ENCODE data around the gene PLA2G2C. TPM values are rescaled to one million over a fixed set of nuclear protein-coding genes. Genes with fewer than 3 reads are reported as not detected.

PLA2G2C gene
- total RNA-seq, 1 donor, result not detected

DNA sequence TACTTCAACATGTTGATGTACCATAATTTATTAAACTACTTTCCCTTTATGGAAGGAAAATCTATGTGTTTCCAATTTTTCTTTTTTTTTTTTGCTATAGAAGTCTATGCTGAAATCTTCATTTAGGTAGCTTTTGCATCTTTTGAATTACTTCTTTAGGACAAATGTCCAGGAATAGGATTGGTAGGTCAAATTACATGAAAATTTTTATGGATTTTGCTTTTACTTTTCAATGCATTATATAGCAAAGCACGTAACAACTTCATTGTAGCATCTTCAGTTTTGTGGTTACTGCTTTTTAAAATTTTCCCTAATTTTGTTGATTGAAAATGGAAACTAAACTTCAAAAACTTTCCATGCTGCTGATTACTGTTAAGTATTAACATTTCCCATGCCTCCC, 12.0 kb upstream of the PLA2G2C start:
- TF ChIP-seq, protein P1, sequence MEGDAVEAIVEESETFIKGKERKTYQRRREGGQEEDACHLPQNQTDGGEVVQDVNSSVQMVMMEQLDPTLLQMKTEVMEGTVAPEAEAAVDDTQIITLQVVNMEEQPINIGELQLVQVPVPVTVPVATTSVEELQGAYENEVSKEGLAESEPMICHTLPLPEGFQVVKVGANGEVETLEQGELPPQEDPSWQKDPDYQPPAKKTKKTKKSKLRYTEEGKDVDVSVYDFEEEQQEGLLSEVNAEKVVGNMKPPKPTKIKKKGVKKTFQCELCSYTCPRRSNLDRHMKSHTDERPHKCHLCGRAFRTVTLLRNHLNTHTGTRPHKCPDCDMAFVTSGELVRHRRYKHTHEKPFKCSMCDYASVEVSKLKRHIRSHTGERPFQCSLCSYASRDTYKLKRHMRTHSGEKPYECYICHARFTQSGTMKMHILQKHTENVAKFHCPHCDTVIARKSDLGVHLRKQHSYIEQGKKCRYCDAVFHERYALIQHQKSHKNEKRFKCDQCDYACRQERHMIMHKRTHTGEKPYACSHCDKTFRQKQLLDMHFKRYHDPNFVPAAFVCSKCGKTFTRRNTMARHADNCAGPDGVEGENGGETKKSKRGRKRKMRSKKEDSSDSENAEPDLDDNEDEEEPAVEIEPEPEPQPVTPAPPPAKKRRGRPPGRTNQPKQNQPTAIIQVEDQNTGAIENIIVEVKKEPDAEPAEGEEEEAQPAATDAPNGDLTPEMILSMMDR (IDR thresholded peaks at IDR 0.05; ENCODE audit: insufficient read depth, low read length), result no peak
- DNase-seq (ENCODE audit: low read depth), result no peak
- no peak overlapping the region for H3K4me3 ChIP-seq (ENCODE audit: low read depth, low read length)

DNA sequence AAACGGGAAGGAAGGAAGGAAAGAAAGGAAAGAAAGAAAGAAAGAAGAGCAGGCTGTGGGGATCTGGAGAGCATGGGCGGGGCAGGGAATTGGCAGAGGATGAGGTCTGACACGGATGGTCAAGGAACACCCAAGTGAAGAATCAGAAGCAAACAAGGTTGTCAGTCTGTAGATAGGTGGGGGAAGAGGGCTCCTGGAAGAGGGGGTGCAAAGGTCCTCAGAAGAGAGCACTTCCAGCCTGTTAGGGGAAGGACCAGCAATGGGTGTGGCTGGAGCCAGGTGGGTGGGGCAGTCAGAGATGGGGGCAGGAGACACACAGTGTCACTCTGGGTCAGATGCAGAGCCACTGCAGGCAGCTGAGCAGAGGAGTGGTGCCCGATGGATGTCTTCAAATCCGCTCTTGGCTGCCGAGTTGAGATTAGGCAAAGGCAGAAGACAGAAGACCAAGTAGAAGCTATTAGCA, 11.0 kb upstream of the PLA2G2C start:
- no peak for DNase-seq (ENCODE audit: low read depth)
- no peak overlapping the region for H3K4me3 ChIP-seq (ENCODE audit: low read depth, low read length)
- TF ChIP-seq, protein P1 (IDR thresholded peaks at IDR 0.05; ENCODE audit: insufficient read depth, low read length), result no peak

DNA sequence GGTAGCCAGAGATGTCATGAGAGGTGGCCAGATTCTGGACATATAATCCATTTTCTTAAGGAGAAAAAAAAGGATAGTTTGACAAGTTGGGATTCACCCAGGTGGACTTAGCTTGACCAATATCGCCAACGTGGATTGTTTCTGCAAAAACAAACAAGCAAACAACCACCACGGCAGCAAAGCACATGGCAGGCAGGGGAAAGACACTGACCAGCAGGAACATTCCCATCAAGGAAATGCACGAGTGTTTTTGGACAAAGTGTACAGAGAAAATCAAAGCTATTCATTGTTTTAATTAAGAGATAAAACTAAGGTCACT, 9.1 kb upstream of the PLA2G2C start:
- DNase-seq (ENCODE audit: low read depth), result no peak
- TF ChIP-seq, protein P1 (IDR thresholded peaks at IDR 0.05; ENCODE audit: insufficient read depth, low read length), result no peak
- H3K4me3 ChIP-seq (ENCODE audit: low read depth, low read length), result no peak overlapping the region

DNA sequence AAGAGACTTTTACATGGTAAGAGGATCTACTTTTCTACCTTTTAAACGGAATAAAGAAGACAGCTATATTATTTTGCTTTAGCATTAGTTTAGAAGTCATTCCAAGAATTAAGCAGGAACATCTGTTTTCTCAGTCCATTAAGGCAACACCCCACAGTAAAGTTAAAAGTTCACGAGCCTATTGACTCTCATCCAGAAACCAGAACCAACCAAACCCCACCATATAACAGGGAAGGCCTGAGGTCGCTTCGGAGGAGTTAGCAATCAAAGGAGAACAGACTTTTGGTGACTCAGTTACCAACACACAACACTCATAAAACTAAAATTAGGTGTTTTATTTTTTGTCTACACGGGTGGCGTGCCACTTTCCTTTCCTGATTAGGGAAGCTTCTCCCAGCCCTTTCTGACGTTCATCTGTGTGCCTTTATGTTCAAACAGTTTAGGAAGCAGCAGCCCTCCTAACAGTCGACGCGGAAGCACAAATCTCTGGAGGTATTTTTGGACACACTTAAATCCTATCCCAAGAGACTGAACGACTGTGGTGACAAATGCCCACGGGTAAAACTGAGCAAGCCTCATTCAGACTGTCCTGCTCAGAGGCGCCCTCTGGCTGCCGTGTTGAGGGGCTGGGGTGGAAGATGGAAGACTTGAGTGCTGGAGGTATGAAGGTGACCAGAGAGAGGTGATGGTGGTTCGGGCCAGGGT, 8.6 kb upstream of the PLA2G2C start:
- DNase-seq (ENCODE audit: low read depth), result peak; percentile 45

DNA sequence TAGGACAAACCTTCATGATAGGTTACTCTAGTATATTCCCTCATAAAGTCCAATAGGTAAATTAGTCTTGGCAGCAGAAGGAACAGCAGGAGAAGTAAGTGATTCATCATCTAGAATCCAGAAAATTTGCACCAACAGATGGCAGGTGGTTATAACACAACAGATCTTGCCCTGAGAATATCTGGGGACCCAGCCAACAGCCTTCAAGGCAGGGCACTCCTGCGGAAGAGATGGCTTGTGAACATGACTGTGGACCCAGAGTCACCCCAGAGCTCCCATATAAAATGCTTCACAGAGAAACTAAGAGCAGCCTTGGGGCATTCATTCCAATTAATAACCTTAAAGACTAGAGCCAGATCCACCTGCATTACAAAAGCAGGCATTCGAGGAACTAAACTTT, 7.9 kb upstream of the PLA2G2C start:
- TF ChIP-seq, protein P1 (IDR thresholded peaks at IDR 0.05; ENCODE audit: insufficient read depth, low read length), result no peak
- no peak overlapping the region for H3K4me3 ChIP-seq (ENCODE audit: low read depth, low read length)
- no peak for DNase-seq (ENCODE audit: low read depth)

More for the DNA sequence above, 8.6 kb upstream of the PLA2G2C start:
- TF ChIP-seq, protein P1 (IDR thresholded peaks at IDR 0.05; ENCODE audit: insufficient read depth, low read length), result peak; percentile 79
- no peak overlapping the region for H3K4me3 ChIP-seq (ENCODE audit: low read depth, low read length)

DNA sequence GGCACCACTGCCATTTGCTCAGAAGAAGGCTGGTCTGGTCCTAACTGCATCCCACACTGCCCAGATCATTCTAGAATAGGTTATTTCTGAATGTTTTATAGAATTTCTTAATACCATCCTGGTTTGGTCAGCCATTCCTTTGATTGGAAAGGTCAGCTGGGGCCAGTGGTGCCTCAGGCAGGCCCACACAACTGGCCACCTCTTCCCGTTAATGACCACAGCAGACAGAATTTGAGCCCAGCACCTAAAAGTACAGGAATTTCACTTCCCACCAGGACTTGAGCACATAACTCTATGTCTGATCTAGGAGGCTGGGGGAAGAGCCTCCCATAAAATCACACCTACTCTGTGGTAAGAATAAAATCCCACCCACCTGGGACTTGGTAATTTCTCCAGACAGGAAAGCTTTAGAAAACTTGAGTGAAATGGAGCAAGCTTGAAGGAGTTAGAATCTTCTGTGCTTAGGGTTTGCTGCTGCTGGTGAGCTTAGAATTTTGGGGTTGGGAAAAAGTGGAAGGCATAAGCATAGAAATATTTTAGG, 6.6 kb upstream of the PLA2G2C start:
- H3K4me3 ChIP-seq (ENCODE audit: low read depth, low read length), result no peak overlapping the region
- TF ChIP-seq, protein P1 (IDR thresholded peaks at IDR 0.05; ENCODE audit: insufficient read depth, low read length), result no peak
- no peak for DNase-seq (ENCODE audit: low read depth)
